ENCODE results near the gene C11orf21. TPM values are rescaled to one million over a fixed set of nuclear protein-coding genes. Genes with fewer than 3 reads are reported as not detected.

C11orf21 gene
- total RNA-seq, 1 donor from 2014 or later = 0.29 TPM

DNA sequence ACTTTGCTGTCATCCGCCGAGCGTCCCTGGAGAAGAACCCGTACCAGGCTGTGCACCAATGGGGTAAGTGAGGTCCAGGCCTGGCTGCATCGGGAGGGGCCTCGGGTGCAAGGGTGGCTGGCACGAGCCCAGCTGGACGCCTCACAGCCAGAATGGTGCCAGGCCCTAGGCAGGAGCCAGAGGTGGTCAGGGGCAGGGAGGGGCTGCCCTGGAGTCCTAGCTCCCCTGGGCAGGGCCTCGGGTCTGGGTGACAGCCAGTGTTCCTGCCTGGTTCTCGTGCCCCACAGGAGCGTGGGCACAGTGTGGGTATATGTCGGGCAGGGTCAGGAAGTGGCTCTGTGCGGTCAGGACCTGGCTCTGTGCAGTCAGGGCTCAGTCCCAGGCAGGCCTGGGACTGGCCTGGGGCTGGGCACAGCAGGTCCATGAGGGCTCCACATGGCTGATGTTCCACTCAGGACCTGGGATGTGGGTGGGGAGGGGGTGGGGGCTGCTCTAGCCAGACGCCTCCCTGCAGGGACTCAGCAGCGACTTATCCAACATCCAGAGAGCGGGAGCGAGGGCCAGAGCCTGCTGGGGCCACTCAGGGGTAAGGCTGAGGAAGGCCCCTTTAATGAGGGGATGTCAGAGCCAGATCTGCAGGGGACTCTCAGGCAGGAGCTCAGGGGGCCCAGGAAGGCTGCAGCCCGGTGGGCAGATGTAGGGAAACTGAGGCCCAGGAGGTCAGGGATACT is 1.3 kb upstream of the C11orf21 start:
- H3K9me3 Mint-ChIP-seq = no peaks in the 10 kb centered on the region

GRCh38 chr11:2302306-2302895 is 683 bp upstream of the C11orf21 start:
- Mint-ChIP-seq H3K36me3 (no peaks in the 10 kb centered on the region), H3K9me3 (no peaks in the 10 kb centered on the region), H3K27ac (peak overlapping the region; percentile 34), H3K4me1 (peaks cover 33% of the 10 kb centered on the region), H3K4me3 (no peak overlapping the region), H3K27me3 (ENCODE audit: low read depth) (no peaks in the 10 kb centered on the region)
- DNase-seq (ENCODE audit: low spot score in 2 of 2, unreplicated experiment in 2 of 2) = no peak
- TF ChIP-seq, protein P1, sequence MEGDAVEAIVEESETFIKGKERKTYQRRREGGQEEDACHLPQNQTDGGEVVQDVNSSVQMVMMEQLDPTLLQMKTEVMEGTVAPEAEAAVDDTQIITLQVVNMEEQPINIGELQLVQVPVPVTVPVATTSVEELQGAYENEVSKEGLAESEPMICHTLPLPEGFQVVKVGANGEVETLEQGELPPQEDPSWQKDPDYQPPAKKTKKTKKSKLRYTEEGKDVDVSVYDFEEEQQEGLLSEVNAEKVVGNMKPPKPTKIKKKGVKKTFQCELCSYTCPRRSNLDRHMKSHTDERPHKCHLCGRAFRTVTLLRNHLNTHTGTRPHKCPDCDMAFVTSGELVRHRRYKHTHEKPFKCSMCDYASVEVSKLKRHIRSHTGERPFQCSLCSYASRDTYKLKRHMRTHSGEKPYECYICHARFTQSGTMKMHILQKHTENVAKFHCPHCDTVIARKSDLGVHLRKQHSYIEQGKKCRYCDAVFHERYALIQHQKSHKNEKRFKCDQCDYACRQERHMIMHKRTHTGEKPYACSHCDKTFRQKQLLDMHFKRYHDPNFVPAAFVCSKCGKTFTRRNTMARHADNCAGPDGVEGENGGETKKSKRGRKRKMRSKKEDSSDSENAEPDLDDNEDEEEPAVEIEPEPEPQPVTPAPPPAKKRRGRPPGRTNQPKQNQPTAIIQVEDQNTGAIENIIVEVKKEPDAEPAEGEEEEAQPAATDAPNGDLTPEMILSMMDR (IDR thresholded peaks at IDR 0.05; ENCODE audit: unreplicated experiment) = no peak

More for the DNA sequence above, 1.3 kb upstream of the C11orf21 start:
- Mint-ChIP-seq H3K27ac (peak overlapping the region; percentile 34), H3K27me3 (ENCODE audit: low read depth) (no peaks in the 10 kb centered on the region), H3K36me3 (no peaks in the 10 kb centered on the region), H3K4me3 (no peak overlapping the region), H3K4me1 (peaks cover 37% of the 10 kb centered on the region)
- DNase-seq (ENCODE audit: low spot score in 2 of 2, unreplicated experiment in 2 of 2) = no peak
- TF ChIP-seq, protein P1 (IDR thresholded peaks at IDR 0.05; ENCODE audit: unreplicated experiment) = no peak

DNA sequence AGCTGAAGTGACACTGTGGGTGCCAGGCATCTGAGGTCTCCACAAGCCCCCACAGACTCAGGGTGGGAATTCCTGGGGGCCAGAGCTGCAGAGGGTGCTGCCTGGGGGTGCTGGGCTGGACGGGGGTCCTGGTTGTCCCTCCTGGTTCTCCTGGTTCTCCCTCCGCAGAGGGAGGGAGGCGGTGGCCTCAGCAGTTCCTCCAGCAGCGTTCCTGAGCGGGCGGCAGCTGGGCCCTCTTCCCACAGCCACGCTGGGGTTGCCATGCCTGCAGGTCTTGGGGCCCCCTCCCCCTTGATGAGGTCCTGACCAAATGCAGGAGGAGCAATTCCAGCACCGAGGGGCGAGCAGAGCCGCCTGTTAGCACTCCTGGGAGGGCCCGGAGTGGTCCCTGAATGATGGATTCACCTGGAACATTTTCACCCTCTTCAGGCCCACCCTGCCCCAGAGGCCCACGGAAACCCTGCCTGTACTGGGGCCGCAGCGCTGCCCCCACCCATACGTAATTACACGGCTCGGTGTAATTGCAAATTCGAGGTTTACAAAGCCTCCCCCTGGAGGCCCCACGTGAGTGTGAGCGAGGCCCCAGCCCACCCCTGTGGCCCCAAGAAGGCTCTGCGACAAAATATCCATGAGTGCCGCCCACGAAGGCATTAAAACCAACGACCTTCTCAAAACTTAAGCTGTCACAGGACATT is 635 bp downstream of the C11orf21 start:
- Mint-ChIP-seq H3K4me3 (no peak overlapping the region), H3K27ac (no peak overlapping the region), H3K4me1 (peaks cover 24% of the 10 kb centered on the region), H3K9me3 (no peaks in the 10 kb centered on the region), H3K27me3 (ENCODE audit: low read depth) (peaks cover 3% of the 10 kb centered on the region), H3K36me3 (no peaks in the 10 kb centered on the region)
- no peak for DNase-seq (ENCODE audit: low spot score in 2 of 2, unreplicated experiment in 2 of 2)
- TF ChIP-seq, protein P1 (IDR thresholded peaks at IDR 0.05; ENCODE audit: unreplicated experiment) = no peak

DNA sequence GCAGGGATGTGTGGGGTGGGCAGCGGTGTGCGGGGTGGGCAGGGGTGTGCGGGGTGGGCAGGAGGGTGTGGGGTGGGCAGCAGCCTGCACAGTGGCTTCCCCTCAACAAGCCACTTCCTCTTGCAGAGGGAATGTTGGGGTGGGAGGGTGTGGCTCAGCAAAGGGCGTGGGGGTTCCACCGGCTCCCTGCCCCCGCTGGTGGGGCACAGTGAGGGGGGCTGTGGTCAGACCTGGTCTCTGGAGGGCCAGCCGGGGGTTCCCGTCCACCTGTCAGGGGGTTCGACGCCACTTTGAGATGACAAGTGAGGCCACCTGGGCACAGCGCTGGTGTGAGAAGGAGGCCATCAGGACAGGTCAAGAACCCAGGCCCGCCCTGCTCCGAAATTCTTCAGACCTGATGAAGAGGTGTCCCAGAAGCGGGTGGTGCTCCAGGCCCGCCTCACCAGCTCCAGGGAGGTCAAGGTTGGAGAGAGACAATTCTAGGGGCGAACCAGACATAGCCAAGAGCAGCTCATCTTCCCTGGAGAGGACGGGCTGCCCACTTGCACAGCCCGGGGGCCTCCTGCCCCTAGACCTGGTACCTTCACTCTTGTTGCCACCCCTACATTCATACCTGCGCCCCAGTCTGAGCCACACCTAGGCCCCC is 1.3 kb downstream of the C11orf21 start:
- no peaks in the 10 kb centered on the region for H3K9me3 Mint-ChIP-seq
- no peak overlapping the region for H3K27ac Mint-ChIP-seq
- TF ChIP-seq, protein P1 (IDR thresholded peaks at IDR 0.05; ENCODE audit: unreplicated experiment) = no peak
- peaks cover 17% of the 10 kb centered on the region for H3K4me1 Mint-ChIP-seq
- peaks cover 7% of the 10 kb centered on the region for H3K27me3 Mint-ChIP-seq (ENCODE audit: low read depth)
- no peaks in the 10 kb centered on the region for H3K36me3 Mint-ChIP-seq
- no peak overlapping the region for H3K4me3 Mint-ChIP-seq
- DNase-seq (ENCODE audit: low spot score in 2 of 2, unreplicated experiment in 2 of 2) = no peak

DNA sequence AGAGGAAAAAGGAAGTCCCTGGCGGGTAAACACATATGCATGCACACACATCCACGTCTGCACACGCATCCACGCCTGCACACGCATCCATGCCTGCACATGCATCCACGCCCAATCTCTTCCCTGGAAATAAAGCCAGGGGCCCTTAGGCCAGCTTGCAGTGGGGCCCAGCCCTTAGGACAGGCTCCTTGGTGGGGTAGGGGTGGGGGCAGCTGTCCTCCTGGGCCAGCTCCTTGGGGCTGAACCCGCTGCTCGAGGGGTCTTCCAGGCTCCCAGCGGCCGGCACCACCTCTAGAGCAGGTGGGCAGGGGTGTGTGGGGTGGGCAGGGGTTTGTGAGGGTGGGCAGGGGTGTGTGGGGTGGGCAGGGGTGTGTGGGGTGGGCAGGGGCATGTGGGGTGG is 1.9 kb downstream of the C11orf21 start:
- Mint-ChIP-seq H3K9me3 (no peaks in the 10 kb centered on the region), H3K4me1 (peaks cover 14% of the 10 kb centered on the region), H3K27ac (no peak overlapping the region), H3K27me3 (ENCODE audit: low read depth) (peaks cover 14% of the 10 kb centered on the region), H3K4me3 (no peak overlapping the region), H3K36me3 (no peaks in the 10 kb centered on the region)
- TF ChIP-seq, protein P1 (IDR thresholded peaks at IDR 0.05; ENCODE audit: unreplicated experiment) = no peak
- DNase-seq (ENCODE audit: low spot score in 2 of 2, unreplicated experiment in 2 of 2) = no peak
